Heart right ventricle (tissue), 16 donors: Measurements from ENCODE around the gene UCHL1. TPM values are rescaled to one million over a fixed set of nuclear protein-coding genes. Genes with fewer than 3 reads are reported as not detected.

Experiments
- ATAC-seq, 8 donors: fragments of 200-7000 bp; cut with Tn5 transposase; one replicate each; pipeline ENCODE4 v1.9.1; 2020; ENCODE audit warnings: mild to moderate bottlenecking in 8 of 8, moderate library complexity in 8 of 8, moderate number of reproducible peaks in 1 of 8
- DNase-seq, 2 donors: peaks; one replicate each; pipeline ENCODE4 v3.0.0-alpha.2; 2020
- H3K27ac ChIP-seq, 10 donors: fragments of 200-600 bp; sonication (generic) in 2 of 10; one replicate each; pipeline versions ENCODE4 v1.5.0 to v1.8.0; 2020 to 2022; ENCODE audit warnings: mild to moderate bottlenecking in 3 of 10
- H3K27me3 ChIP-seq, 7 donors: fragments of 200-600 bp; one replicate each; pipeline ENCODE4 v1.8.0; 2021 to 2022; ENCODE audit warnings: mild to moderate bottlenecking in 2 of 7
- H3K36me3 ChIP-seq, 9 donors: fragments of 200-600 bp; sonication (generic) in 1 of 9; one replicate each; pipeline versions ENCODE4 v1.5.0 to v1.8.0; 2020 to 2022; ENCODE audit warnings: mild to moderate bottlenecking in 2 of 9
- H3K4me1 ChIP-seq, 9 donors: fragments of 200-600 bp; sonication (generic) in 1 of 9; one replicate each; pipeline versions ENCODE4 v1.5.0 to v1.8.0; 2020 to 2022; ENCODE audit warnings: mild to moderate bottlenecking in 4 of 9
- H3K4me3 ChIP-seq, 10 donors: fragments of 200-600 bp; sonication (generic) in 2 of 10; one replicate each; pipeline versions ENCODE4 v1.5.0 to v1.8.0; 2020 to 2022; ENCODE audit warnings: mild to moderate bottlenecking in 7 of 10, moderate library complexity in 2 of 10
- H3K9me3 ChIP-seq, 11 donors: fragments of 200-600 bp in 10 of 11; sonication (generic) in 2 of 11; one replicate each; pipeline versions ENCODE4 v1.5.0 to v1.8.0; 2013 to 2022; ENCODE audit warnings: mild to moderate bottlenecking in 2 of 11, control low read depth in 1 of 11, moderate library complexity in 1 of 11
- CTCF ChIP-seq, 9 donors: fragments of 200-600 bp; sonication (generic) in 2 of 9; IDR thresholded peaks; one replicate each; pipeline versions ENCODE4 v1.5.0 to v1.8.0; 2021 to 2022; ENCODE audit warnings: antibody characterized with exemption in 9 of 9, mild to moderate bottlenecking in 5 of 9, moderate library complexity in 1 of 9
- WGBS, 2 donors: extraction: QIAGEN DNeasy Blood & Tissue Kit; methylation state at CpG; one replicate each; pipeline ENCODE4 v1.1.7; 2013; ENCODE audit warnings: inconsistent platforms in 1 of 2; 5-methylcytosine and 5-hydroxymethylcytosine counted together
- intact Hi-C, 10 donors: fragments of 100-400 bp; cut with DNase I; formaldehyde crosslinking; loops; one replicate each; pipeline versions ENCODE4 v1.11.1 to v1.14.2; 2022
- polyA plus RNA-seq, 2 donors: library from polyadenylated mRNA; stranded (reverse); fragments of 200-250 nt; gene quantifications; one replicate each; pipeline ENCODE4 v1.2.3, GENCODE V29; 2013
- total RNA-seq, 10 donors: library from RNA; stranded (reverse); fragmentation: NEBNext Ultra II Directional in 3 of 10; extraction: Animal tissue kit (Norgen Biotek cat#: 25700) in 3 of 10; gene quantifications; one replicate each; pipeline versions ENCODE4 v1.2.1 to v1.2.4, GENCODE V29; 2021 to 2023
- donor health status: Arrhythmogenic right ventricular cardiomyopathy.
- donor health status: ischemic (EF 13 %, LVEDD 7.1; RV severe dilation, severe dysfunction).
- donor health status: healthy with polysubstance abuse.
- donor health status: DM: no; HTN: yes; CAD: no.
- donor health status: DM: no; HTN: no; CAD: no.
- donor health status: ischemic (EF 25% LVEDD 6.9; RV normal size, moderate dysfunction).
- donor health status: ischemic (EF 25% LVEDD 5.7; RV mildly dilated, moderate dysfunction).
- donor health status: healthy.
- donor health status: DM: yes; HTN: yes; CAD: no.
- donor health status: Ischemic cardiomyopathy.
- donor health status: ischemic (EF 35%, LVEDD 5.7; RV mildly dilated, moderate dysfunction).
- donor health status: nonischemic (EF 11% LVEDD 7.7; RV severe dilation, severe dysfunction).
- donor health status: DM: yes; HTN: yes; CAD: no.
- donor health status: PGD.
- donor health status: ischemic (EF 29% LVEDD 5.4; RV normal size, mild dysfunction).
- donor health status: nonischemic (EF 23%, LVEDD 6.1; RV moderate dilation, normal function).

The UCHL1 gene
- total and polyA plus RNA-seq, 12 donors: 3.2 to 75.9 (median 10.3) TPM

DNA sequence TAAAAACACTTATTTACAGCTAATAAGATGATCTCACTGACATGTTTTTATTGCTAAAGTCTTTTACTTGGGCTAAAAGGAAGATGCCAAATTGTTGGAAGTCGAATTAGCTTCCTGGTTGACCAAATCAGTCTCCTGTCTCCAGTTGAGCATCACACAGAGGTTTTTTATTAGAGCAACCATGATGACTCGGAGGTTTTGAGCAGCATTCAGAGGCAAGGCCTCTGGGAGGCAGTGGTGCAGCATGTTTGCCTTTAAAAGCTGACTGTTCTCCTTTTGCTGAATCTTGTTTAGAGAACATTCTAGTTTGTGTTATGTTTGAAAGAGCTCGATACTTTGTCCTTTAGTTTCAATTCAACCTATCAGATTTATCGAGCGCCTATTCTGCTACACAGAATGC is 2.1 kb downstream of the UCHL1 start:
- ATAC-seq (peak in 5 of 8 donors; percentile 48 to 71 (median 59)), DNase-seq (no peak)
- 81% methylated on average over 5 of the region's 5 CpGs for WGBS, 2 donors
- peak in 7 of 9 donors; percentile 22 to 61 (median 40) for TF ChIP-seq CTCF (IDR thresholded peaks at IDR 0.05)
- Histone ChIP-seq H3K27me3 (peaks cover 0 to 61% (median 20%) of the 10 kb centered on the region in 7 donors), H3K36me3 (peaks cover 0 to 8% (median 0%) of the 10 kb centered on the region in 9 donors), H3K4me3 (no peak overlapping the region), H3K9me3 (no peaks in the 10 kb centered on the region), H3K4me1 (peaks cover 8 to 21% (median 16%) of the 10 kb centered on the region in 9 donors), H3K27ac (no peak overlapping the region)
- intact Hi-C loops: loop anchor here in 2 of 10 donors (10.0 kb wide), 1 partner anchor 626 kb away; no protein-coding TSS in a partner anchor

DNA sequence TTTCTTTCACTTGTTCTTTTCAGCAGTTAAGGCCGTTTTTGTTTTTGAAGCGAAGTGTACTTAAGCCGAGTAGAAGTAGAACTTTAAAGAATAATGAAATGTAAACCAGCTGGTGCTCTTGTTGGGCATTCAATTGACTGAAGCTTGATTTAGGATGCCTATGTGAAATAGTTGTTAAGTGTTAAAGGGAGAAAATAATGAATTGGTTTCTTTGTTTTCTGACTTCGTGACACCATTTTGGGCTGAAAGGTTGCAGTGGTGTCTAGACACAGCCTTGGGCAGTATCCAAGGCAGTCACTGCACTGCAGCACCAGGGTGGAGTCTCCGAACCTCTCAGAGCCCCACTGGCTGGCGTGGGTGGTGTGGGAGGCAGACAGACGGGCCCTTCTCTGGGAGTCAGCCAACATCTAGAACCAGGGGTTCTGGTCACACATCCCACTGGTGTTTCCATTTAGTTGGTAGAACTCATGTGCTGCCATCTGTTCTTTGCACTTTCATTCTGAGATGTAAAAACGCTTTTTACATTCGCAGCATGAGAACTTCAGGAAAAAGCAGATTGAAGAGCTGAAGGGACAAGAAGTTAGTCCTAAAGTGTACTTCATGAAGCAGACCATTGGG is 3.5 kb downstream of the UCHL1 start:
- intact Hi-C loops: no loop called here
- H3K27me3 ChIP-seq: peaks cover 0 to 46% (median 20%) of the 10 kb centered on the region in 7 donors
- WGBS, 2 donors: 93 to 96% methylated on average over 9 of the region's 9 CpGs
- no peaks in the 10 kb centered on the region for H3K9me3 ChIP-seq
- DNase-seq (no peak), ATAC-seq (no peak)
- no peak for TF ChIP-seq CTCF (IDR thresholded peaks at IDR 0.05)
- no peak overlapping the region for H3K4me3 ChIP-seq
- no peak overlapping the region for H3K27ac ChIP-seq
- H3K4me1 ChIP-seq: peaks cover 8 to 21% (median 16%) of the 10 kb centered on the region in 9 donors
- H3K36me3 ChIP-seq: peaks cover 0 to 14% (median 0%) of the 10 kb centered on the region in 9 donors

- 93 to 95% methylated on average over 6 of the region's 6 CpGs for WGBS, 2 donors
- Histone ChIP-seq H3K4me1 (peaks cover 4 to 10% (median 8%) of the 10 kb centered on the region in 9 donors), H3K36me3 (peaks cover 0 to 14% (median 0%) of the 10 kb centered on the region in 9 donors), H3K9me3 (no peaks in the 10 kb centered on the region), H3K4me3 (no peak overlapping the region), H3K27me3 (peaks cover 0 to 26% (median 11%) of the 10 kb centered on the region in 7 donors), H3K27ac (no peak overlapping the region)
- DNase-seq: no peak
- ATAC-seq: no peak
- intact Hi-C loops: no loop called here
- no peak for TF ChIP-seq CTCF (IDR thresholded peaks at IDR 0.05)
Observed at GRCh38 chr4:41262198-41262597, 5.5 kb downstream of the UCHL1 start.

DNA sequence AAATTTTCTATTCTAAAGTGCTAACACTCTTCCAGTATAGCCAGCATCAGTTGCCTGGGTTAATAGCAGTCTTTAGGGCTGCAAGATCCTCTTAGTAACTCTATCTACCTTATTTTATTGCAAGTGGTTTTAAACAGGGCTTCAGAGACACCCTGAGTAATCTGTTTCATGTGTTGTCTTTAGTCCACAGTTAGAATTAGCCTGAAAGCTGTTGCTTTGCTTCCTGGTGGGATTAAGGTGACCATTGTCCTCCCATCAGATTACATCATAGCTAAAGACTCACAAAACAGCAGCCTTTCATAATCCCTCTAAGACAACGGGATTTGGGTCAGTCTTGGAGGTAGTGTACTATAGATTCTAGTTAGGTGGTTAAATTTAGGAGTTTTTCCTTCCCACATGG is 7.5 kb downstream of the UCHL1 start:
- H3K27ac ChIP-seq: no peak overlapping the region
- no peak for DNase-seq
- no peak overlapping the region for H3K4me3 ChIP-seq
- no peaks in the 10 kb centered on the region for H3K9me3 ChIP-seq
- no peak for ATAC-seq
- peaks cover 0 to 14% (median 0%) of the 10 kb centered on the region in 9 donors for H3K36me3 ChIP-seq
- 83 to 86% methylated on average over 1 of the region's 1 CpG for WGBS, 2 donors
- intact Hi-C loops: no loop called here
- no peak for TF ChIP-seq CTCF (IDR thresholded peaks at IDR 0.05)
- no peaks in the 10 kb centered on the region for H3K4me1 ChIP-seq
- H3K27me3 ChIP-seq: peaks cover 0 to 10% (median 0%) of the 10 kb centered on the region in 7 donors
